Measurements from ENCODE around the gene FLNA.

Gene FLNA, protein sequence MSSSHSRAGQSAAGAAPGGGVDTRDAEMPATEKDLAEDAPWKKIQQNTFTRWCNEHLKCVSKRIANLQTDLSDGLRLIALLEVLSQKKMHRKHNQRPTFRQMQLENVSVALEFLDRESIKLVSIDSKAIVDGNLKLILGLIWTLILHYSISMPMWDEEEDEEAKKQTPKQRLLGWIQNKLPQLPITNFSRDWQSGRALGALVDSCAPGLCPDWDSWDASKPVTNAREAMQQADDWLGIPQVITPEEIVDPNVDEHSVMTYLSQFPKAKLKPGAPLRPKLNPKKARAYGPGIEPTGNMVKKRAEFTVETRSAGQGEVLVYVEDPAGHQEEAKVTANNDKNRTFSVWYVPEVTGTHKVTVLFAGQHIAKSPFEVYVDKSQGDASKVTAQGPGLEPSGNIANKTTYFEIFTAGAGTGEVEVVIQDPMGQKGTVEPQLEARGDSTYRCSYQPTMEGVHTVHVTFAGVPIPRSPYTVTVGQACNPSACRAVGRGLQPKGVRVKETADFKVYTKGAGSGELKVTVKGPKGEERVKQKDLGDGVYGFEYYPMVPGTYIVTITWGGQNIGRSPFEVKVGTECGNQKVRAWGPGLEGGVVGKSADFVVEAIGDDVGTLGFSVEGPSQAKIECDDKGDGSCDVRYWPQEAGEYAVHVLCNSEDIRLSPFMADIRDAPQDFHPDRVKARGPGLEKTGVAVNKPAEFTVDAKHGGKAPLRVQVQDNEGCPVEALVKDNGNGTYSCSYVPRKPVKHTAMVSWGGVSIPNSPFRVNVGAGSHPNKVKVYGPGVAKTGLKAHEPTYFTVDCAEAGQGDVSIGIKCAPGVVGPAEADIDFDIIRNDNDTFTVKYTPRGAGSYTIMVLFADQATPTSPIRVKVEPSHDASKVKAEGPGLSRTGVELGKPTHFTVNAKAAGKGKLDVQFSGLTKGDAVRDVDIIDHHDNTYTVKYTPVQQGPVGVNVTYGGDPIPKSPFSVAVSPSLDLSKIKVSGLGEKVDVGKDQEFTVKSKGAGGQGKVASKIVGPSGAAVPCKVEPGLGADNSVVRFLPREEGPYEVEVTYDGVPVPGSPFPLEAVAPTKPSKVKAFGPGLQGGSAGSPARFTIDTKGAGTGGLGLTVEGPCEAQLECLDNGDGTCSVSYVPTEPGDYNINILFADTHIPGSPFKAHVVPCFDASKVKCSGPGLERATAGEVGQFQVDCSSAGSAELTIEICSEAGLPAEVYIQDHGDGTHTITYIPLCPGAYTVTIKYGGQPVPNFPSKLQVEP (N-terminal part only)

DNA sequence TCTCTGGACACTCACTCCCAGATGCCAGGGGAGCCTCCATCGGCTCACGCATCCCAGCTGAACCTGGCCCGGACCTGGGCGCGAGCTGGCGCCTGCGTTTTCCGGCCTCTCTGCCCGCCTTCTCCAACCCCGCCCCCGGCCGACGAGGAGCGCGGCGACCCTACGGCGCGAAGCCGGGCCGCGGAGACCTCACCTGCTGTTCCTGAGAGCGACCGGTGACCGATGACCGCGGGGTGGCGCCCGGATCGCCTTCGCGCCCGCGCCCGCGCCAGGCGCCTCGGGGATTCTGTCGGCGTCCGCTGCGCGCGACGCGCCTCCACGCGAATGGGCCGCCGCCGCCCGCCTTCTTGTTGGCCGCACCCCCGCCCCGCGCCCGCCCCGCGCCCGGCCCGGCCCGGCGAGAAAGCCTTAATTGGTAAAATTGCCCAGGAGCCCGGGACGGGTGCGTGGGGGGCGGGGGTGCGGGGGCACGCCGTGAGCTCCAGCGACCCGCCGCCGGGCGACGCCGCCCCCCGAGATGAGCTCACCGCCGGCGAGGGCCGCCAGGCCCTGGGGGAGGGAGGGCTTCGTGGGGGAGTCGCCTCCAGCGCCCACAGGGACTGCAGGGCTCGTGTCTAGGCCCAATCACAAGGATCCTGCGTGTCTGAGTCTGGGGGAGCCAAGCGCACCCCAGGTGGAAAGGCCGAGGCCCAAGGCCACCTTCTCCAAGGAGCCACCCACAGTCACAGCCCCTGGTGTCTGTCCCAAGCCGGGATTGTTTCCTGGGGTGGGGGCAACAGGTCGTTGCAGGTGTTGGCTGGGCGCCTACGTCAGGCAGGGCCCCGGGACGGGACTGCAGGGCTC lies at the start of gene FLNA:
TSS of gene FLNA (minus strand) at position 322 of the 843 bp plus-strand sequence. CDS start 3,389 bp downstream, outside the sequence.
- Mint-ChIP-seq H3K9me3 (no peaks in the 10 kb centered on the region), H3K27me3 (no peaks in the 10 kb centered on the region), H3K4me3 (peak within 1 kb of the TSS; percentile 78), H3K4me1 (ENCODE audit: low read depth) (peaks cover 27% of the 10 kb centered on the region), H3K27ac (peak within 1 kb of the TSS; percentile 55), H3K36me3 (ENCODE audit: low read depth) (peaks cover 10% of the 10 kb centered on the region)
- peak; percentile 51 for DNase-seq

GRCh38 chrX:154420402-154420756 lies 45.9 kb upstream of the FLNA start:
- Mint-ChIP-seq H3K4me1 (ENCODE audit: low read depth) (peaks cover 3% of the 10 kb centered on the region), H3K9me3 (no peaks in the 10 kb centered on the region), H3K27ac (no peak overlapping the region)

GRCh38 chrX:154419688-154420401 lies 45.4 kb upstream of the FLNA start:
- Mint-ChIP-seq H3K4me3 (no peak overlapping the region), H3K4me1 (ENCODE audit: low read depth) (peaks cover 3% of the 10 kb centered on the region), H3K27me3 (no peaks in the 10 kb centered on the region), H3K27ac (no peak overlapping the region), H3K9me3 (no peaks in the 10 kb centered on the region), H3K36me3 (ENCODE audit: low read depth) (peaks cover 22% of the 10 kb centered on the region)
- DNase-seq: no peak

More at GRCh38 chrX:154420402-154420756, 45.9 kb upstream of the FLNA start:
- Mint-ChIP-seq H3K4me3 (no peak overlapping the region), H3K36me3 (ENCODE audit: low read depth) (peaks cover 19% of the 10 kb centered on the region), H3K27me3 (no peaks in the 10 kb centered on the region)
- no peak for DNase-seq

- DNase-seq: no peak
- Mint-ChIP-seq H3K27me3 (no peaks in the 10 kb centered on the region), H3K9me3 (no peaks in the 10 kb centered on the region), H3K4me1 (ENCODE audit: low read depth) (peaks cover 3% of the 10 kb centered on the region), H3K36me3 (ENCODE audit: low read depth) (peaks cover 22% of the 10 kb centered on the region), H3K27ac (no peak overlapping the region), H3K4me3 (no peak overlapping the region)
Measured at GRCh38 chrX:154419189-154419588, 44.8 kb upstream of the FLNA start.

DNA sequence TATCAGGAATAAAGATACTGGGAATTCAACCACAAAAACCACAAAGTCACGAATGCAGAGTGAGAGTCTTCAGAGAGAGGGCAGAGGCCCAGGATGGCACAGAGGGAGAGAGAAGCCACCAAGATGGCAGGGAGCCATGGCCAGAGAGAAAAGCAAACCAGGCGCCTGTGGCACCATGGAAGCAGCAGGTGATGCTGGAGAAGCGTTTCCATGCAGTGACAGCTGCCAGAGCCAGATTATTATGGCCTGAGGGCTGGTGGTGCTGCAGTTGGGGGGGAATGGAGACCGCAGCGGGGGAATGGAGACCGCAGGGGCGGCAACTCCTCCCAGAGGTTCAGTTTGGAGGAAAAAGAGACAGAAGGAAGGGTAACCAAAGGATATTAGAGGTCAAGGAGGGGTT lies 42.7 kb upstream of the FLNA start:
- Mint-ChIP-seq H3K27ac (no peak overlapping the region), H3K4me3 (no peak overlapping the region), H3K36me3 (ENCODE audit: low read depth) (peaks cover 32% of the 10 kb centered on the region), H3K27me3 (peaks cover 3% of the 10 kb centered on the region), H3K9me3 (no peaks in the 10 kb centered on the region), H3K4me1 (ENCODE audit: low read depth) (peaks cover 8% of the 10 kb centered on the region)
- no peak for DNase-seq

DNA sequence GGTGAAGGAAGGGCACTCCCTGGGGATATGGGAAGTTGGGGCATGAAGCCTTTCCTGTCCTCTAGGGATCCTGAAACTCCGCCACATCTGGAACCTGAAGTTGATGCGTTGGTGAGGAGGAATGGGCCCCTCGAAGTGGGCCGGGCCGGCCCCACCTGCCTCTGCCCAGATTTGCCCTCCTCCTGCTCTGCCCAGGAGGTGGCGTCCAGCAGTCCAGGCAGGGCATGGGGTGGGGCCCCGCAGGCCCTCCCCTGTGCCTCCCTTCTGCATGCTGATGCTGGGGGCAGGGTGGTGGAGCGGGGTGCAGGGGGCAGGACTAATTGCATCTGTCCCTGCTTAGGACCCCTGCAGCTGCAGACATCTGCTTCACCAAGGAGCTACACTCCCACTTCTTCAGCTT lies 38.7 kb upstream of the FLNA start:
- H3K27me3 Mint-ChIP-seq: peaks cover 15% of the 10 kb centered on the region
- peaks cover 14% of the 10 kb centered on the region for H3K4me1 Mint-ChIP-seq (ENCODE audit: low read depth)
- H3K9me3 Mint-ChIP-seq: no peaks in the 10 kb centered on the region
- H3K27ac Mint-ChIP-seq: peak overlapping the region; percentile 56
- peak overlapping the region; percentile 92 for H3K4me3 Mint-ChIP-seq
- DNase-seq: no peak
- H3K36me3 Mint-ChIP-seq (ENCODE audit: low read depth): peaks cover 28% of the 10 kb centered on the region

- Mint-ChIP-seq H3K27ac (peak overlapping the region; percentile 56), H3K27me3 (peaks cover 15% of the 10 kb centered on the region), H3K9me3 (no peaks in the 10 kb centered on the region), H3K36me3 (ENCODE audit: low read depth) (peaks cover 28% of the 10 kb centered on the region), H3K4me3 (peak overlapping the region; percentile 92), H3K4me1 (ENCODE audit: low read depth) (peaks cover 14% of the 10 kb centered on the region)
- peak; percentile 44 for DNase-seq
Measured at GRCh38 chrX:154412468-154412867, 38.0 kb upstream of the FLNA start.

GRCh38 chrX:154411981-154412340 lies 37.5 kb upstream of the FLNA start:
- Mint-ChIP-seq H3K36me3 (ENCODE audit: low read depth) (peaks cover 28% of the 10 kb centered on the region), H3K27me3 (peaks cover 15% of the 10 kb centered on the region), H3K9me3 (no peaks in the 10 kb centered on the region), H3K4me1 (ENCODE audit: low read depth) (peaks cover 14% of the 10 kb centered on the region), H3K27ac (peak overlapping the region; percentile 56), H3K4me3 (peak overlapping the region; percentile 92)
- peak; percentile 71 for DNase-seq

GRCh38 chrX:154409222-154409871 lies 34.9 kb upstream of the FLNA start, which contains the start of gene DNASE1L1:
TSS of gene DNASE1L1 (minus strand) at chrX:154409254. CDS start at chrX:154405568, 3,686 bp downstream.
- peak; percentile 50 for DNase-seq
- Mint-ChIP-seq H3K9me3 (no peaks in the 10 kb centered on the region), H3K4me1 (ENCODE audit: low read depth) (peaks cover 14% of the 10 kb centered on the region), H3K36me3 (ENCODE audit: low read depth) (peaks cover 21% of the 10 kb centered on the region), H3K27ac (peak within 1 kb of the TSS; percentile 75), H3K27me3 (peaks cover 15% of the 10 kb centered on the region), H3K4me3 (peak within 1 kb of the TSS; percentile 71)

GRCh38 chrX:154408659-154409221 lies 34.3 kb upstream of the FLNA start:
- Mint-ChIP-seq H3K4me3 (peak overlapping the region; percentile 71), H3K27me3 (peaks cover 12% of the 10 kb centered on the region), H3K27ac (peak overlapping the region; percentile 75), H3K9me3 (no peaks in the 10 kb centered on the region), H3K36me3 (ENCODE audit: low read depth) (peaks cover 18% of the 10 kb centered on the region), H3K4me1 (ENCODE audit: low read depth) (peaks cover 14% of the 10 kb centered on the region)
- no peak for DNase-seq

DNA sequence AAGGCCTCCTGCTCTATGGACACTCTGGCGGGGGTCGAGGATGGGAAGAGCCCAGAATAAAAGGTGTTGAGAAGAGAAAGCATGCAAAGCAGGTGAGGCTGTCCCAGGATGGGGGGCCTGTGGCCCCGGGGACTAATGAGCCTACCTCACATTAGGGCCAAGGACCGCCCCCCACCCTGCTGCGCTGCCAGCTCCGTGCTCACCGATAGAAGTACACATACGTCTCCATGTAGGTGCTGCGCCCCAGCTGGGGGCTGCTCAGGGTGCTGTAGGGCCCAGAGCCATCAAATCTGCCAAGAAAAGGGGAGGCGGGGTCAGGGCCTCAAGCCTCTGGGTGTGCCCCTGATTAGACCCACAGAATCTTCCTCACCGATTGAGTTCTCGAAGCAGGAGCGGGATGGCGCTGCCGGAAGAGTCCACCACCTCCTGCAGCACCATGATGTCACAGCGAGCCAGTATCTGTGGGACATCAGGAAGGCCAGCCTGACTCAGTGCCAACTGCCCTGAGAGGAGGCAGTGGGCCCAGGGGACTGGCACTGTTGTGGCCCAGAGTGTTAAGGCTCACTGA lies 30.3 kb upstream of the FLNA start:
- DNase-seq: no peak
- peaks cover 30% of the 10 kb centered on the region for H3K36me3 Mint-ChIP-seq (ENCODE audit: low read depth)
- H3K27ac Mint-ChIP-seq: no peak overlapping the region
- no peak overlapping the region for H3K4me3 Mint-ChIP-seq
- H3K9me3 Mint-ChIP-seq: no peaks in the 10 kb centered on the region
- H3K4me1 Mint-ChIP-seq (ENCODE audit: low read depth): peaks cover 12% of the 10 kb centered on the region
- H3K27me3 Mint-ChIP-seq: peaks cover 11% of the 10 kb centered on the region

DNA sequence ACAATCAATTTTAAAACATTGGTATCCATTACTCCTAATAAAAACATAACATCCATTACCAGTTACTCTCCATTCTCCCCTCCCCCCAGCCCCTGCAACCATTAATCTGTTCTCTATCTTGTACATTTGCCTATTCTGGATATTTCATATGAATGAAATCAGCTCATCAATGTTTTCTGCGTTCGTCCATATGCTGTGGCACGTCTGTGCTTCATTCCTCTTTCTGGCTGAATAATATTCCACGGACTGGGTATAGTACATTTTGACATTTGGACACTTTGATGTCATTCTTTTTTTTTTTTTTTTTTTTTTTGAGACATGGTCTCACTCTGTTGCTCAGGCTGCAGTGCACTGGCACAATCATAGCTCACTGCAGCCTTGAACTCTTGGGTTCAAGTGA lies 29.4 kb upstream of the FLNA start:
- Mint-ChIP-seq H3K4me3 (no peak overlapping the region), H3K36me3 (ENCODE audit: low read depth) (peaks cover 35% of the 10 kb centered on the region), H3K9me3 (no peaks in the 10 kb centered on the region), H3K27ac (no peak overlapping the region), H3K4me1 (ENCODE audit: low read depth) (peaks cover 9% of the 10 kb centered on the region), H3K27me3 (peaks cover 10% of the 10 kb centered on the region)
- no peak for DNase-seq

All from activated T-cell treated with anti-CD3 and anti-CD28 coated beads, Interleukin-2, amount 50 U/mL, for 24 hours (primary cell).